Stimulated activated CD8-positive, alpha-beta memory T cell treated with anti-CD3 and anti-CD28 coated beads, Interleukin-15, amount 100 ng/mL, for 24 hours (primary cell): Measurements from ENCODE around the gene RRAS.
A peak's percentile ranks its signal among the peaks of the same experiment; 100 is the strongest.

ENCODE experiments used
- DNase-seq: peaks from one replicate; pipeline ENCODE4 v3.0.0-alpha.2; 2020; ENCODE audit warnings: low read depth

Gene RRAS

GRCh38 chr19:49640113-49640898, at the start of gene RRAS:
Gene RRAS (minus strand): TSS chr19:49640143. CDS start chr19:49640098, 45 bp downstream.
- peak; percentile 98 for DNase-seq

- no peak for DNase-seq
These were observed 49.5 kb upstream of the RRAS start, which contains the start of gene ADM5 for GRCh38 chr19:49689133-49690078. Gene ADM5 (plus strand): TSS chr19:49689594. CDS start chr19:49689838, 244 bp downstream.

GRCh38 chr19:49688531-49689132, 48.7 kb upstream of the RRAS start:
- DNase-seq: no peak

- DNase-seq: no peak
These were observed 47.8 kb upstream of the RRAS start for GRCh38 chr19:49687566-49688316.

- DNase-seq: no peak
These were observed 47.2 kb upstream of the RRAS start for GRCh38 chr19:49687150-49687549.

- DNase-seq: no peak
These were observed 46.7 kb upstream of the RRAS start for GRCh38 chr19:49686503-49687088.

GRCh38 chr19:49685845-49686332, 45.9 kb upstream of the RRAS start:
- DNase-seq: no peak

- no peak for DNase-seq
These were observed 45.1 kb upstream of the RRAS start for GRCh38 chr19:49684983-49685553.

GRCh38 chr19:49684251-49684982, 44.5 kb upstream of the RRAS start:
- no peak for DNase-seq

GRCh38 chr19:49683814-49684250, 43.9 kb upstream of the RRAS start:
- no peak for DNase-seq

GRCh38 chr19:49682274-49682673, 42.3 kb upstream of the RRAS start:
- no peak for DNase-seq

- DNase-seq: no peak
These were observed 41.9 kb upstream of the RRAS start for GRCh38 chr19:49681830-49682229.

- peak; percentile 98 for DNase-seq
These were observed 40.7 kb upstream of the RRAS start for GRCh38 chr19:49680421-49681351.

GRCh38 chr19:49679771-49680413, 39.9 kb upstream of the RRAS start:
- DNase-seq: no peak

GRCh38 chr19:49678985-49679770, 39.2 kb upstream of the RRAS start:
- DNase-seq: no peak

- DNase-seq: peak; percentile 46
These were observed 38.1 kb upstream of the RRAS start for GRCh38 chr19:49677901-49678674.
